A549 (cell line): Measurements from ENCODE around the gene S100A11.

Source experiments
- TP53 ChIP-seq: fragments of 250-450 bp; sonication (Bioruptor Pico); IDR thresholded peaks from 2 replicates; pipeline ENCODE4 v1.5.0; 2021; ENCODE audit warnings: mild to moderate bottlenecking, moderate library complexity
- TF ChIP-seq, protein P1 (sequence below): fragments of >200 bp; sonication (Bioruptor Twin); formaldehyde crosslinking; IDR thresholded peaks from 3 replicates; pipeline ENCODE4 v1.5.1; 2016

DNA sequence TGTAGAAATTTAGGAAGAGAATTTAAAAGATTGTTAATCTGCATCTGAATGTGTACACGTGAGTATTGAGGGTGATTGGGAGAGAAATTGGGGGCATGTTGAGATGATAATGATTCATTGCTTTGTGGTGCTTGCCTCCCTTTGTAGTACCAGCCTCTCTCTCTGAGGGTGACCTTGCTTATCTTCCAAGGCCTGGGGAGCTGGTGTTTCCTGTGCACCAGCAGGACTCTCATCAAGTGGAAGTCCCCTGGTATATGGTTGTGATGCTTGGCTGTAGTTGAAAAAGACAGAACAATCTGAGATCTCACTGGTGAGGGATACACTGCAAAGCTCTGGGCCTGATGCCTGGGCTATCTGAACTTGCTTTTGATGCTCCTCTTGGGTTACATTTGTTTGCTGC is 48.0 kb upstream of the S100A11 start:
- TF ChIP-seq TP53 (CRISPR knock-in tag) = no peak
- TF ChIP-seq, protein P1, sequence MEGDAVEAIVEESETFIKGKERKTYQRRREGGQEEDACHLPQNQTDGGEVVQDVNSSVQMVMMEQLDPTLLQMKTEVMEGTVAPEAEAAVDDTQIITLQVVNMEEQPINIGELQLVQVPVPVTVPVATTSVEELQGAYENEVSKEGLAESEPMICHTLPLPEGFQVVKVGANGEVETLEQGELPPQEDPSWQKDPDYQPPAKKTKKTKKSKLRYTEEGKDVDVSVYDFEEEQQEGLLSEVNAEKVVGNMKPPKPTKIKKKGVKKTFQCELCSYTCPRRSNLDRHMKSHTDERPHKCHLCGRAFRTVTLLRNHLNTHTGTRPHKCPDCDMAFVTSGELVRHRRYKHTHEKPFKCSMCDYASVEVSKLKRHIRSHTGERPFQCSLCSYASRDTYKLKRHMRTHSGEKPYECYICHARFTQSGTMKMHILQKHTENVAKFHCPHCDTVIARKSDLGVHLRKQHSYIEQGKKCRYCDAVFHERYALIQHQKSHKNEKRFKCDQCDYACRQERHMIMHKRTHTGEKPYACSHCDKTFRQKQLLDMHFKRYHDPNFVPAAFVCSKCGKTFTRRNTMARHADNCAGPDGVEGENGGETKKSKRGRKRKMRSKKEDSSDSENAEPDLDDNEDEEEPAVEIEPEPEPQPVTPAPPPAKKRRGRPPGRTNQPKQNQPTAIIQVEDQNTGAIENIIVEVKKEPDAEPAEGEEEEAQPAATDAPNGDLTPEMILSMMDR = no peak
